Gastroesophageal sphincter (tissue), 3 donors: Measurements from ENCODE around the gene PYGB.

Source experiments
- POLR2A ChIP-seq, 2 donors: fragments of 450-650 bp; IDR thresholded peaks; one replicate each; pipeline ENCODE4 v1.6.1; 2017; ENCODE audit warnings: antibody characterized with exemption in 2 of 2, mild to moderate bottlenecking in 2 of 2, moderate library complexity in 1 of 2
- POLR2AphosphoS5 ChIP-seq: sonication (generic); formaldehyde crosslinking; IDR thresholded peaks from one replicate; pipeline ENCODE4 v1.6.1; 2017; ENCODE audit warnings: antibody characterized with exemption
- TF ChIP-seq, protein P1 (sequence below), 4 experiments: fragments of 200-600 bp in 2 of 4; fragments of 450-650 bp in 2 of 4; sonication (generic) in 1 of 4; IDR thresholded peaks; one replicate each; pipeline ENCODE4 v1.5.1; 2017 to 2019; ENCODE audit warnings: antibody characterized with exemption in 4 of 4, mild to moderate bottlenecking in 2 of 4, moderate library complexity in 2 of 4

DNA sequence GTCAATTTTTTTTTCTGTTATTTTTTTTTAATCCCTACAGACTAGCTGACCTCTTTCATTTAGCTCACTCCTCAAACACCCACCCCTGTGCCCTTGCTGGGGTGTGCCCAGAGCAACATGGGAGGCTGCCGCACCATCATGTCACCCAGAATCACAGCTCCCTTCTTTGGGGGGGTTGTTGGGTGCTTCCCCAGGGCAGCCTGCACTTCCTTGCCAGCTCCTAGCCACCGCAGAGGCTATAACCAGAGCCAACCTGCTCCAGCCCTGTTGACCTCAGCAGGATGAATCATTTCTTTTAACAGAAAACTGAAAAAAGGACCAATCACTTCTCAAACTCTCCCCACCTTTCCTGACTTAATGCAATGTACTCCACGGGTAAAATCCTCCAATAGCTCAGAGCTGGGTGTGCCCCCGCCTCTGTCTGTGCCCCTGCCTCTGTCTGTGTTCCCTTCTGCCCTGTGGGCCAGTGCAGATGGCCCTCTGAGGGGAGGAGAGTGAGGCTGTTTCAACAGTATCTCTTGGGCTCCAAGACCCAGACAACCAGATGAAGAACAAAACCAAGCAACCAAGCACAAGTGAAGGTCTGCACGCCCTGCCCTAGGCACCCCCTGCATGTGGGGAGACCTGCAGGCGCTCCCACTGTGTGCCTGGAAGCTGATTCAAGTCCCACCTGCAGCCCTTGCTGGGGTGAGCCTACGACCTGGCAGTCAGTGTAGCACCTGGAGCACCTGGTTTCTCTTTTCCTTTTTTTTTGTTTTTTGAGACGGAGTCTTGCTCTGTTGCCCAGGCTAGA, 67.7 kb downstream of the PYGB start:
- TF ChIP-seq, protein P1, sequence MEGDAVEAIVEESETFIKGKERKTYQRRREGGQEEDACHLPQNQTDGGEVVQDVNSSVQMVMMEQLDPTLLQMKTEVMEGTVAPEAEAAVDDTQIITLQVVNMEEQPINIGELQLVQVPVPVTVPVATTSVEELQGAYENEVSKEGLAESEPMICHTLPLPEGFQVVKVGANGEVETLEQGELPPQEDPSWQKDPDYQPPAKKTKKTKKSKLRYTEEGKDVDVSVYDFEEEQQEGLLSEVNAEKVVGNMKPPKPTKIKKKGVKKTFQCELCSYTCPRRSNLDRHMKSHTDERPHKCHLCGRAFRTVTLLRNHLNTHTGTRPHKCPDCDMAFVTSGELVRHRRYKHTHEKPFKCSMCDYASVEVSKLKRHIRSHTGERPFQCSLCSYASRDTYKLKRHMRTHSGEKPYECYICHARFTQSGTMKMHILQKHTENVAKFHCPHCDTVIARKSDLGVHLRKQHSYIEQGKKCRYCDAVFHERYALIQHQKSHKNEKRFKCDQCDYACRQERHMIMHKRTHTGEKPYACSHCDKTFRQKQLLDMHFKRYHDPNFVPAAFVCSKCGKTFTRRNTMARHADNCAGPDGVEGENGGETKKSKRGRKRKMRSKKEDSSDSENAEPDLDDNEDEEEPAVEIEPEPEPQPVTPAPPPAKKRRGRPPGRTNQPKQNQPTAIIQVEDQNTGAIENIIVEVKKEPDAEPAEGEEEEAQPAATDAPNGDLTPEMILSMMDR (IDR thresholded peaks at IDR 0.05) = no peak
- no peak for TF ChIP-seq POLR2AphosphoS5
- no peak for TF ChIP-seq POLR2A (IDR thresholded peaks at IDR 0.05)
